Pancreas (tissue), 10 donors: ENCODE measurements around the gene ZNF423. TPM values are rescaled to one million over a fixed set of nuclear protein-coding genes. Genes with fewer than 3 reads are reported as not detected.

Experiments
- ATAC-seq, 4 donors: fragments of 200-7000 bp; cut with Tn5 transposase; one replicate each; pipeline versions ENCODE4 v1.8.0 to v1.9.1; 2020; ENCODE audit warnings: mild to moderate bottlenecking in 4 of 4, moderate library complexity in 4 of 4
- DNase-seq, 6 donors: peaks; one replicate each; pipeline ENCODE4 v3.0.0-alpha.2; 2020
- FAIRE-seq: peaks from 2 replicates; lab custom pipeline; 2012; peaks lifted over from hg19 to GRCh38; lab: Jason Lieb, UNC
- H3K27ac ChIP-seq, 4 donors: fragments of 200-600 bp; sonication (generic); 1 replicate in 3 of 4; 2 replicates in 1 of 4; pipeline versions ENCODE4 v1.5.0 to v1.8.0; 2020
- H3K27me3 ChIP-seq, 4 donors: fragments of 200-600 bp; one replicate each; pipeline ENCODE4 v1.8.0; 2021
- H3K36me3 ChIP-seq, 3 donors: fragments of 200-600 bp; sonication (generic) in 1 of 3; one replicate each; pipeline versions ENCODE4 v1.5.0 to v1.8.0; 2020 to 2021
- H3K4me1 ChIP-seq, 3 donors: fragments of 200-600 bp; one replicate each; pipeline ENCODE4 v1.8.0; 2021
- H3K4me3 ChIP-seq, 4 donors: fragments of 200-600 bp; sonication (generic) in 2 of 4; one replicate each; pipeline versions ENCODE4 v1.5.0 to v1.8.0; 2020 to 2021
- H3K9me3 ChIP-seq, 4 donors: fragments of 200-600 bp; one replicate each; pipeline ENCODE4 v1.8.0; 2021
- WGBS, 2 donors: extraction: QIAGEN DNeasy Blood & Tissue Kit; methylation state at CpG; one replicate each; pipeline ENCODE4 v1.1.7; 2013; 5-methylcytosine and 5-hydroxymethylcytosine counted together
- intact Hi-C, 3 donors: fragments of 100-400 bp; cut with DNase I; formaldehyde crosslinking; loops; one replicate each; pipeline versions ENCODE4 v1.11.1 to v1.14.2; 2022
- polyA plus RNA-seq, 2 donors: library from polyadenylated mRNA; stranded (reverse); fragments of 200-250 nt; gene quantifications; one replicate each; pipeline ENCODE4 v1.2.3, GENCODE V29; 2013
- total RNA-seq, 6 donors: library from RNA; stranded (reverse); fragmentation: NEBNext Ultra II Directional in 4 of 6; extraction: Animal tissue kit (Norgen Biotek cat#: 25700) in 4 of 6; gene quantifications; one replicate each; pipeline versions ENCODE4 v1.2.1 to v1.2.4, GENCODE V29; 2021 to 2023
- TF ChIP-seq, protein P1 (sequence below), 4 donors: fragments of 200-600 bp; sonication (generic) in 3 of 4; IDR thresholded peaks; one replicate each; pipeline versions ENCODE4 v1.5.0 to v1.8.0; 2021; ENCODE audit warnings: antibody characterized with exemption in 4 of 4
- donor health status: healthy with polysubstance abuse.
- donor health status: DM: no; HTN: no; CAD: no; lungs with moderate emphysema.
- donor health status: DM: no; HTN: no; CAD: no.
- donor health status: control.
- donor health status: control.
- donor health status: Bipolar disorder and iron deficiency.
- donor health status: DM: yes; HTN: yes; CAD: no.
- donor health status: DM: no; HTN: no; CAD: no.
- donor health status: DM: no; HTN: no; CAD: no.
- donor health status: DM: yes; HTN: yes; CAD: no.

ZNF423 gene
- total and polyA plus RNA-seq, 8 donors: 0.61 to 5.1 (median 3.0) TPM

- Histone ChIP-seq H3K27me3 (no peaks in the 10 kb centered on the region), H3K4me1 (no peaks in the 10 kb centered on the region), H3K9me3 (no peaks in the 10 kb centered on the region), H3K4me3 (no peak overlapping the region), H3K36me3 (no peaks in the 10 kb centered on the region), H3K27ac (no peak overlapping the region)
- no peak for DNase-seq
- WGBS, 2 donors: 95% methylated on average over 14 of the region's 14 CpGs
- ATAC-seq: no peak
- no peak for FAIRE-seq
- TF ChIP-seq, protein P1, sequence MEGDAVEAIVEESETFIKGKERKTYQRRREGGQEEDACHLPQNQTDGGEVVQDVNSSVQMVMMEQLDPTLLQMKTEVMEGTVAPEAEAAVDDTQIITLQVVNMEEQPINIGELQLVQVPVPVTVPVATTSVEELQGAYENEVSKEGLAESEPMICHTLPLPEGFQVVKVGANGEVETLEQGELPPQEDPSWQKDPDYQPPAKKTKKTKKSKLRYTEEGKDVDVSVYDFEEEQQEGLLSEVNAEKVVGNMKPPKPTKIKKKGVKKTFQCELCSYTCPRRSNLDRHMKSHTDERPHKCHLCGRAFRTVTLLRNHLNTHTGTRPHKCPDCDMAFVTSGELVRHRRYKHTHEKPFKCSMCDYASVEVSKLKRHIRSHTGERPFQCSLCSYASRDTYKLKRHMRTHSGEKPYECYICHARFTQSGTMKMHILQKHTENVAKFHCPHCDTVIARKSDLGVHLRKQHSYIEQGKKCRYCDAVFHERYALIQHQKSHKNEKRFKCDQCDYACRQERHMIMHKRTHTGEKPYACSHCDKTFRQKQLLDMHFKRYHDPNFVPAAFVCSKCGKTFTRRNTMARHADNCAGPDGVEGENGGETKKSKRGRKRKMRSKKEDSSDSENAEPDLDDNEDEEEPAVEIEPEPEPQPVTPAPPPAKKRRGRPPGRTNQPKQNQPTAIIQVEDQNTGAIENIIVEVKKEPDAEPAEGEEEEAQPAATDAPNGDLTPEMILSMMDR (IDR thresholded peaks at IDR 0.05): no peak
- intact Hi-C loops: no loop called here
Measured at GRCh38 chr16:49636608-49637007, 219.3 kb downstream of the ZNF423 start.

GRCh38 chr16:49635591-49636581, 220.0 kb downstream of the ZNF423 start:
- 94% methylated on average over 58 of the region's 58 CpGs for WGBS, 2 donors
- Histone ChIP-seq H3K27me3 (no peaks in the 10 kb centered on the region), H3K36me3 (no peaks in the 10 kb centered on the region), H3K9me3 (no peaks in the 10 kb centered on the region), H3K4me1 (no peaks in the 10 kb centered on the region), H3K27ac (no peak overlapping the region), H3K4me3 (no peak overlapping the region)
- FAIRE-seq (no peak), DNase-seq (peak in 2 of 6 donors; percentile 44 to 48), ATAC-seq (no peak)
- TF ChIP-seq, protein P1 (IDR thresholded peaks at IDR 0.05): no peak
- intact Hi-C loops: no loop called here

GRCh38 chr16:49635009-49635350, 220.9 kb downstream of the ZNF423 start:
- WGBS, 2 donors: 93 to 95% methylated on average over 1 of the region's 1 CpG

DNA sequence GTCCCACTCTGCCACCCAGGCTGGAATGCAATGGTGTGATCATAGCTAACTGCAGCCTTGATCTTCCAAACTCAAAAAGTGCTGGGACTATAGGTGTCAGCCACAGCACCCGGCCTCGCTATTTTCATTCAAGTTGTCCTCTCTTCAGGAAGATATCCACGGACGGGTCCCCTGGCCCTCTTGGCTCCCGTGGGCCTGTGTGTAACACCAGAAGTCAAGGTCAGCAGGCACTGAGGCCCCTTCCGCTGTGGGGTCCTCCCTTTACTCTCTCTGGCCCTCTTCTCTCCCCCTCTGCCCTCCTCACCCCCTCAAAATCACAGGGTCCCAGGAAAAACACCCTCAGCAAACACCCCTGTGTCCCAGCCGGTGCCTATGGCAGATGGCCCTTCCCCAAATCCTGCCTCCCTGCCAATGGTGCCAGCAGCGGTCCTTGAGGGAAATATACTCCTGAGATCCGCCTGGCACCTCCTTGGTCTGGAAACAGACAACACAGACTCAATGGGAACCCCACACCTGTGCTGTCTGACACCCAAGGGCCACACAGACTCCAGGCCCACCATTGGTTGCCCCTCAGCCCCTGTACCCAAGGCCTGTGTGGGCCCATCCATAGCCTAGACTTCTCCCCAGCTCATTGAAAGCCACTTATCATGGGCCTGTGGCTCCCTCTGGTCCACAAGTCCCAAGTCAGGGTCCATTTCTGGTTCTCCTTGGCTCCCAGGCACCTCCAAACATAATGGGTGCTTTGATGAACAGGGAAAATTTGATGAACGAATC, 221.5 kb downstream of the ZNF423 start:
- TF ChIP-seq, protein P1 (IDR thresholded peaks at IDR 0.05): no peak
- Histone ChIP-seq H3K27ac (no peak overlapping the region), H3K4me1 (no peaks in the 10 kb centered on the region), H3K9me3 (no peaks in the 10 kb centered on the region), H3K36me3 (no peaks in the 10 kb centered on the region), H3K4me3 (no peak overlapping the region), H3K27me3 (no peaks in the 10 kb centered on the region)
- WGBS, 2 donors: 90 to 92% methylated on average over 10 of the region's 10 CpGs
- ATAC-seq (no peak), FAIRE-seq (no peak), DNase-seq (no peak)
- intact Hi-C loops: no loop called here

More at GRCh38 chr16:49635009-49635350, 220.9 kb downstream of the ZNF423 start:
- H3K4me1 ChIP-seq: no peaks in the 10 kb centered on the region
- DNase-seq (no peak), ATAC-seq (no peak), FAIRE-seq (no peak)
- H3K36me3 ChIP-seq: no peaks in the 10 kb centered on the region
- no peaks in the 10 kb centered on the region for H3K9me3 ChIP-seq
- H3K27ac ChIP-seq: no peak overlapping the region
- H3K4me3 ChIP-seq: no peak overlapping the region
- no peaks in the 10 kb centered on the region for H3K27me3 ChIP-seq
- TF ChIP-seq, protein P1 (IDR thresholded peaks at IDR 0.05): no peak
- intact Hi-C loops: no loop called here
